HepG2 (cell line): ENCODE measurements around the gene FBXW5. TPM values are rescaled to one million over a fixed set of nuclear protein-coding genes. Genes with fewer than 3 reads are reported as not detected.
A peak's percentile ranks its signal among the peaks of the same experiment; 100 is the strongest.

Experiments used
- ATF7 ChIP-seq, 2 experiments: fragments of 450-650 bp in 1 of 2; sonication (generic) in 1 of 2; formaldehyde crosslinking in 1 of 2; IDR thresholded peaks; 2 replicates each; pipeline versions ENCODE4 v1.4.0 to v1.6.1; 2016 to 2020; ENCODE audit warnings: antibody characterized with exemption in 1 of 2, mild to moderate bottlenecking in 1 of 2, missing genetic modification reagents in 1 of 2
- BRD4 ChIP-seq: sonication (generic); formaldehyde crosslinking; IDR thresholded peaks from 2 replicates; pipeline ENCODE4 v1.4.0; 2020; ENCODE audit warnings: missing genetic modification reagents
- PATZ1 ChIP-seq: sonication (generic); formaldehyde crosslinking; IDR thresholded peaks from 2 replicates; pipeline ENCODE4 v1.4.0; 2020; ENCODE audit warnings: missing genetic modification reagents
- PCBP1 ChIP-seq: fragments of 200-400 bp; formaldehyde crosslinking; IDR thresholded peaks from 2 replicates; pipeline ENCODE4 v1.6.1; 2017; ENCODE audit warnings: mild to moderate bottlenecking, low read depth, low read length, borderline replicate concordance
- RBFOX2 ChIP-seq: fragments of 200-400 bp; formaldehyde crosslinking; IDR thresholded peaks from 2 replicates; pipeline ENCODE4 v1.6.1; 2017; ENCODE audit warnings: low read depth, mild to moderate bottlenecking, low read length
- RFX1 ChIP-seq: fragments of 450-650 bp; IDR thresholded peaks from 2 replicates; pipeline ENCODE4 v1.6.1; 2017
- RORA ChIP-seq: sonication (generic); formaldehyde crosslinking; IDR thresholded peaks from 2 replicates; pipeline ENCODE4 v1.5.0; 2020; ENCODE audit warnings: mild to moderate bottlenecking, missing genetic modification reagents, moderate library complexity
- TFDP1 ChIP-seq: IDR thresholded peaks from 2 replicates; pipeline ENCODE4 v1.6.1; 2016; ENCODE audit warnings: missing compliant biosample characterization, missing genetic modification reagents, borderline replicate concordance
- THRA ChIP-seq: sonication (generic); formaldehyde crosslinking; IDR thresholded peaks from 2 replicates; pipeline ENCODE4 v1.4.0; 2020; ENCODE audit warnings: missing genetic modification reagents, borderline replicate concordance
- ZNF12 ChIP-seq: sonication (generic); formaldehyde crosslinking; IDR thresholded peaks from 2 replicates; pipeline ENCODE4 v1.5.0; 2020; ENCODE audit warnings: missing genetic modification reagents
- ZNF224 ChIP-seq: sonication (generic); formaldehyde crosslinking; IDR thresholded peaks from 2 replicates; pipeline ENCODE4 v1.5.0; 2020; ENCODE audit warnings: mild to moderate bottlenecking, missing genetic modification reagents
- ZNF629 ChIP-seq: sonication (generic); formaldehyde crosslinking; conservative IDR thresholded peaks from 2 replicates; pipeline ENCODE4 v1.5.0; 2020; ENCODE audit warnings: missing genetic modification reagents
- ZNF674 ChIP-seq: sonication (generic); formaldehyde crosslinking; IDR thresholded peaks from 2 replicates; pipeline ENCODE4 v1.5.0; 2020; ENCODE audit warnings: low read depth, mild to moderate bottlenecking, missing genetic modification reagents
- ZNF740 ChIP-seq: sonication (generic); formaldehyde crosslinking; IDR thresholded peaks from 2 replicates; pipeline ENCODE4 v1.4.0; 2020; ENCODE audit warnings: missing genetic modification reagents
- ZNF746 ChIP-seq: sonication (generic); formaldehyde crosslinking; IDR thresholded peaks from 2 replicates; pipeline ENCODE4 v1.8.0; 2022; ENCODE audit warnings: mild to moderate bottlenecking, missing genetic modification reagents
- ZNF800 ChIP-seq: sonication (generic); formaldehyde crosslinking; IDR thresholded peaks from 2 replicates; pipeline ENCODE4 v1.4.0; 2020; ENCODE audit warnings: missing genetic modification reagents
- polyA plus RNA-seq, 8 experiments: library from polyadenylated mRNA; depleted of rRNA in 3 of 8; stranded (reverse) in 7 of 8; unstranded in 1 of 8; fragments of >200 nt; fragmentation: Illumina TruSeq in 4 of 8; extraction: Trizol in 4 of 8; gene quantifications; 2 replicates each; pipeline versions ENCODE4 v1.2.1 to v1.2.3, GENCODE V29; 2011 to 2016; ENCODE audit warnings: low read depth in 4 of 8, missing spikeins in 1 of 8, mixed read lengths in 1 of 8; ENCODE audit not compliant: insufficient read depth in 1 of 8
- total RNA-seq, 5 experiments: library from RNA; depleted of rRNA; stranded (reverse); fragments of >200 nt; fragmentation: Illumina TruSeq; extraction: Trizol; gene quantifications; 2 replicates each; pipeline ENCODE4 v1.2.3, GENCODE V29; 2016; ENCODE audit warnings: low read depth in 1 of 5
- TF ChIP-seq, protein P1 (sequence below): fragments of 450-650 bp; IDR thresholded peaks from 2 replicates; pipeline ENCODE4 v1.6.1; 2017
- TF ChIP-seq, protein P2 (sequence below): sonication (generic); formaldehyde crosslinking; conservative IDR thresholded peaks from 2 replicates; pipeline ENCODE4 v1.4.0; 2020; ENCODE audit warnings: missing genetic modification reagents

Gene FBXW5
- total and polyA plus RNA-seq, 2 of the 13 experiments (the other 11 are each of a cell fraction or from before 2014, with no cell fraction given): 52.0 to 60.4 TPM

DNA sequence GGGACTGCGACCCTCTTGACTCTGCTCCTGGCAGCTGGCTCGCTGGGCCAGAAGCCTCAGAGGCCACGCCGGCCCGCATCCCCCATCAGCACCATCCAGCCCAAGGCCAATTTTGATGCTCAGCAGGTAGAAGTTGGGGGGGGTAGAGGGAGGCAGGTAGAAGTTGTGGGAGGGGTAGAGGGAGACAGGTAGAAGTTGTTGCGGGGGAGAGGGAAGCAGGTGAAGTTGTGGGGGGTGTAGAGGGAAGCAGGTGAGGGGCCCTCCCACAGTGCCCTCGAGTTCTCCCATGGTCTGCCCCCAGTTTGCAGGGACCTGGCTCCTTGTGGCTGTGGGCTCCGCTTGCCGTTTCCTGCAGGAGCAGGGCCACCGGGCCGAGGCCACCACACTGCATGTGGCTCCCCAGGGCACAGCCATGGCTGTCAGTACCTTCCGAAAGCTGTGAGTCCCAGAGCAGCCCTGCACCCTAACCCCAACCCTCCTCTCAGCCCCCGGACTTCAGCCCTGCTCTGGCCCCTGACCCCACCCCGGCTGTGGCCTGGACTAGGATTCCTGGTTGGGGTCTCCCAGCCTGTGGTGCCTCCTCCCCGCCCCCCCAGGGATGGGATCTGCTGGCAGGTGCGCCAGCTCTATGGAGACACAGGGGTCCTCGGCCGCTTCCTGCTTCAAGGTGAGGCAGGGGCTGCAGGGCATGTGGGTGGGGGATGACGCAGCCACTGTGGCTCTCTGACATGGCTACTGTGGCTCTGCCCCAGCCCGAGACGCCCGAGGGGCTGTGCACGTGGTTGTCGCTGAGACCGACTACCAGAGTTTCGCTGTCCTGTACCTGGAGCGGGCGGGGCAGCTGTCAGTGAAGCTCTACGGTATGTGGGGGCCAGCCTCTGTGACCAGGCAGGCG, 1.0 kb upstream of the FBXW5 start (continued):
- TF ChIP-seq, protein P1, sequence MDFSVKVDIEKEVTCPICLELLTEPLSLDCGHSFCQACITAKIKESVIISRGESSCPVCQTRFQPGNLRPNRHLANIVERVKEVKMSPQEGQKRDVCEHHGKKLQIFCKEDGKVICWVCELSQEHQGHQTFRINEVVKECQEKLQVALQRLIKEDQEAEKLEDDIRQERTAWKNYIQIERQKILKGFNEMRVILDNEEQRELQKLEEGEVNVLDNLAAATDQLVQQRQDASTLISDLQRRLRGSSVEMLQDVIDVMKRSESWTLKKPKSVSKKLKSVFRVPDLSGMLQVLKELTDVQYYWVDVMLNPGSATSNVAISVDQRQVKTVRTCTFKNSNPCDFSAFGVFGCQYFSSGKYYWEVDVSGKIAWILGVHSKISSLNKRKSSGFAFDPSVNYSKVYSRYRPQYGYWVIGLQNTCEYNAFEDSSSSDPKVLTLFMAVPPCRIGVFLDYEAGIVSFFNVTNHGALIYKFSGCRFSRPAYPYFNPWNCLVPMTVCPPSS: no peak
- TF ChIP-seq ZNF800 (CRISPR knock-in tag) (no peak), ZNF740 (CRISPR knock-in tag) (no peak), PATZ1 (peak; percentile 67), ZNF12 (CRISPR knock-in tag) (no peak), BRD4 (CRISPR knock-in tag) (no peak), ZNF629 (CRISPR knock-in tag) (no peak), PCBP1 (no peak), ZNF746 (CRISPR knock-in tag) (no peak), RBFOX2 (peak; percentile 34; the same call in 1 of the 2 replicates), TFDP1 (CRISPR knock-in tag) (peak; percentile 54; the same call in 1 of the 2 replicates), ZNF674 (no peak), RORA (CRISPR knock-in tag) (no peak), ATF7 (IDR thresholded peaks at IDR 0.05) (no peak), ATF7 (CRISPR knock-in tag; IDR thresholded peaks at IDR 0.05) (no peak), ZNF224 (CRISPR knock-in tag) (0 out of 2 replicates have a peak, but pooled peaks have one; percentile 39), THRA (no peak), RFX1 (no peak)
- TF ChIP-seq, protein P2, sequence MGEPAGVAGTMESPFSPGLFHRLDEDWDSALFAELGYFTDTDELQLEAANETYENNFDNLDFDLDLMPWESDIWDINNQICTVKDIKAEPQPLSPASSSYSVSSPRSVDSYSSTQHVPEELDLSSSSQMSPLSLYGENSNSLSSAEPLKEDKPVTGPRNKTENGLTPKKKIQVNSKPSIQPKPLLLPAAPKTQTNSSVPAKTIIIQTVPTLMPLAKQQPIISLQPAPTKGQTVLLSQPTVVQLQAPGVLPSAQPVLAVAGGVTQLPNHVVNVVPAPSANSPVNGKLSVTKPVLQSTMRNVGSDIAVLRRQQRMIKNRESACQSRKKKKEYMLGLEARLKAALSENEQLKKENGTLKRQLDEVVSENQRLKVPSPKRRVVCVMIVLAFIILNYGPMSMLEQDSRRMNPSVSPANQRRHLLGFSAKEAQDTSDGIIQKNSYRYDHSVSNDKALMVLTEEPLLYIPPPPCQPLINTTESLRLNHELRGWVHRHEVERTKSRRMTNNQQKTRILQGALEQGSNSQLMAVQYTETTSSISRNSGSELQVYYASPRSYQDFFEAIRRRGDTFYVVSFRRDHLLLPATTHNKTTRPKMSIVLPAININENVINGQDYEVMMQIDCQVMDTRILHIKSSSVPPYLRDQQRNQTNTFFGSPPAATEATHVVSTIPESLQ (CRISPR knock-in tag): no peak
